ENCODE data around the gene MLYCD.

- no peak for TF ChIP-seq CTCF (IDR thresholded peaks at IDR 0.05)
- no peak for TF ChIP-seq POLR2A (IDR thresholded peaks at IDR 0.05)
These were observed 18.5 kb downstream of the MLYCD start for GRCh38 chr16:83917152-83918120.
